Prostate gland (tissue), 2 donors: Measurements from ENCODE around the gene CKAP2L. TPM values are rescaled to one million over a fixed set of nuclear protein-coding genes. Genes with fewer than 3 reads are reported as not detected.
A peak's percentile ranks its signal among the peaks of the same experiment; 100 is the strongest.

Experiments used
- DNase-seq: peaks from one replicate; pipeline ENCODE4 v3.0.0-alpha.2; 2019; ENCODE audit warnings: low spot score
- H3K27ac ChIP-seq, 2 donors: fragments of 200-600 bp; sonication (generic); 2 replicates each; pipeline ENCODE4 v1.5.1; 2017 to 2019
- H3K27me3 ChIP-seq: fragments of 200-600 bp; sonication (generic); replicated peaks from 2 replicates; pipeline ENCODE4 v1.5.1; 2019; ENCODE audit not compliant: insufficient read depth
- H3K36me3 ChIP-seq, 2 donors: fragments of 200-600 bp; sonication (generic); 1 replicate in 1 of 2; 2 replicates in 1 of 2; pipeline versions ENCODE4 v1.5.1 to v1.8.1; 2017 to 2019
- H3K4me1 ChIP-seq: fragments of 200-600 bp; sonication (generic); replicated peaks from 2 replicates; pipeline ENCODE4 v1.5.1; 2019
- H3K4me3 ChIP-seq, 2 donors: fragments of 200-600 bp; sonication (generic); 2 replicates each; pipeline ENCODE4 v1.5.1; 2017 to 2019
- H3K9me3 ChIP-seq: fragments of 200-600 bp; sonication (generic); 2 replicates; pipeline ENCODE4 v1.5.1; 2017
- POLR2A ChIP-seq: fragments of 450-650 bp; IDR thresholded peaks from one replicate; pipeline ENCODE4 v1.6.1; 2016; ENCODE audit warnings: antibody characterized with exemption, mild to moderate bottlenecking
- POLR2AphosphoS5 ChIP-seq: sonication (generic); formaldehyde crosslinking; IDR thresholded peaks from one replicate; pipeline ENCODE4 v1.6.1; 2017; ENCODE audit warnings: antibody characterized with exemption
- WGBS: methylation state at CpG from one replicate; pipeline ENCODE4 v1.1.5; 2018; 5-methylcytosine and 5-hydroxymethylcytosine counted together
- intact Hi-C: fragments of 100-400 bp; cut with DNase I; formaldehyde crosslinking; loops from one replicate; pipeline ENCODE4 v1.14.2; 2022
- total RNA-seq, 2 donors: library from RNA; depleted of rRNA; stranded (reverse); fragments of >200 nt; gene quantifications; one replicate each; pipeline ENCODE4 v1.1.0, GENCODE V29; 2016
- TF ChIP-seq, protein P1 (sequence below), 4 experiments: fragments of 200-600 bp in 2 of 4; fragments of 450-650 bp in 2 of 4; sonication (generic) in 2 of 4; IDR thresholded peaks; 1 replicate in 3 of 4; 2 replicates in 1 of 4; pipeline ENCODE4 v1.5.1; 2016 to 2019; ENCODE audit warnings: antibody characterized with exemption in 4 of 4, mild to moderate bottlenecking in 2 of 4, moderate library complexity in 2 of 4

CKAP2L gene
- total RNA-seq, 2 donors from 2014 or later, result 0.23 to 3.1 TPM

DNA sequence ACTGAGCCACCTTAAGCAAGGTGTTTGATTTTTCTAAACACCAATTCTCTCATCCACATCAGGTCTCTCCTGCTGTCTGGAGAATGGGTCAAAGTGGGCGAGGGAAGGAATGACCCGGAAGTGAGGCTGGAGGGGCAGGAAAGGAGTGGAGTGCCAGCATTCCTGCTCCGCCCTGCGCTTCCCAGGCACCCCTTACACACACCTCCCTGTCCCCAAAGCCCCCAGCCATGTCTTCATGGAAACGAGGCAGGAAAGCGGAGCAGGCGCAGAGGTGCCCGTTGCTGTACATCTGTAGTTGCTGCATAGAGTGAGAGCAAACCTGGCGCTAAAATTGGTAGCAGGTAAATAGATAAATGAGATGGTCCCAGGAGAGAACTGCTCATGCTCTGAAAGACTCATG lies 70.8 kb downstream of the CKAP2L start:
- Histone ChIP-seq H3K36me3 (no peaks in the 10 kb centered on the region), H3K27me3 (no peaks in the 10 kb centered on the region), H3K27ac (no peak overlapping the region), H3K9me3 (no peaks in the 10 kb centered on the region), H3K4me1 (no peaks in the 10 kb centered on the region), H3K4me3 (no peak overlapping the region)
- WGBS, result 89% methylated on average over 9 of the region's 9 CpGs
- TF ChIP-seq POLR2AphosphoS5 (no peak), POLR2A (no peak)
- TF ChIP-seq, protein P1, sequence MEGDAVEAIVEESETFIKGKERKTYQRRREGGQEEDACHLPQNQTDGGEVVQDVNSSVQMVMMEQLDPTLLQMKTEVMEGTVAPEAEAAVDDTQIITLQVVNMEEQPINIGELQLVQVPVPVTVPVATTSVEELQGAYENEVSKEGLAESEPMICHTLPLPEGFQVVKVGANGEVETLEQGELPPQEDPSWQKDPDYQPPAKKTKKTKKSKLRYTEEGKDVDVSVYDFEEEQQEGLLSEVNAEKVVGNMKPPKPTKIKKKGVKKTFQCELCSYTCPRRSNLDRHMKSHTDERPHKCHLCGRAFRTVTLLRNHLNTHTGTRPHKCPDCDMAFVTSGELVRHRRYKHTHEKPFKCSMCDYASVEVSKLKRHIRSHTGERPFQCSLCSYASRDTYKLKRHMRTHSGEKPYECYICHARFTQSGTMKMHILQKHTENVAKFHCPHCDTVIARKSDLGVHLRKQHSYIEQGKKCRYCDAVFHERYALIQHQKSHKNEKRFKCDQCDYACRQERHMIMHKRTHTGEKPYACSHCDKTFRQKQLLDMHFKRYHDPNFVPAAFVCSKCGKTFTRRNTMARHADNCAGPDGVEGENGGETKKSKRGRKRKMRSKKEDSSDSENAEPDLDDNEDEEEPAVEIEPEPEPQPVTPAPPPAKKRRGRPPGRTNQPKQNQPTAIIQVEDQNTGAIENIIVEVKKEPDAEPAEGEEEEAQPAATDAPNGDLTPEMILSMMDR (IDR thresholded peaks at IDR 0.05), result no peak
- intact Hi-C loops, result no loop called here
- no peak for DNase-seq

- H3K27ac ChIP-seq, result no peak overlapping the region
Measured at GRCh38 chr2:112692918-112693317, 71.5 kb downstream of the CKAP2L start.

DNA sequence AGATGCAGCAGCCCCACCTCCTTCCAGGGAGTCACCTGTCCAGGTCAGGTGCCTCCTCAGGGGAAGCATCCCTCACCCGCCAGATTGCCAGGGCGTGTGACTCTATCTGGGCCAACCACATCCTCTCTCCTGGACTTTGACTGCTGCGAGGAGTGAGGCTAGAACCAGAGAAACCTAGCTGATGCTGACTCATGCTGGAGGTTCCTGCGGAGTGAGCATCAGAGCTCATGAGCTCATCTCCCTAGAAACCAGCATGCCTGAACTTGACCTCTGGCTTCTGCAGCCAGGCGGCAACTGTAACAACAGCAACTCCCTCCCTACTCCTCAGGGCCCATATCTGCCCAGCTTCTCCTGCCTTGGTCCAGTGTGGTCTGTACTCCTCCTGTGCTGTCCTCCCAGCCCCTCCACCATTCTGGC lies 71.9 kb downstream of the CKAP2L start:
- intact Hi-C loops, result no loop called here
- WGBS, result 30% methylated on average over 5 of the region's 5 CpGs
- DNase-seq, result peak; percentile 52
- H3K4me3 ChIP-seq, result no peak overlapping the region
- H3K27ac ChIP-seq, result no peak overlapping the region
- no peaks in the 10 kb centered on the region for H3K27me3 ChIP-seq
- TF ChIP-seq, protein P1 (IDR thresholded peaks at IDR 0.05), result no peak
- peak; percentile 28 for TF ChIP-seq POLR2AphosphoS5
- H3K9me3 ChIP-seq, result no peaks in the 10 kb centered on the region
- no peaks in the 10 kb centered on the region for H3K36me3 ChIP-seq
- H3K4me1 ChIP-seq, result no peaks in the 10 kb centered on the region

More at GRCh38 chr2:112692918-112693317, 71.5 kb downstream of the CKAP2L start:
- H3K4me3 ChIP-seq, result no peak overlapping the region
- intact Hi-C loops, result no loop called here
- no peaks in the 10 kb centered on the region for H3K27me3 ChIP-seq
- DNase-seq, result no peak
- TF ChIP-seq, protein P1 (IDR thresholded peaks at IDR 0.05), result no peak
- no peak for TF ChIP-seq POLR2A
- no peak for TF ChIP-seq POLR2AphosphoS5
- H3K36me3 ChIP-seq, result no peaks in the 10 kb centered on the region
- H3K9me3 ChIP-seq, result no peaks in the 10 kb centered on the region
- no peaks in the 10 kb centered on the region for H3K4me1 ChIP-seq
- WGBS, result 90% methylated on average over 1 of the region's 1 CpG

DNA sequence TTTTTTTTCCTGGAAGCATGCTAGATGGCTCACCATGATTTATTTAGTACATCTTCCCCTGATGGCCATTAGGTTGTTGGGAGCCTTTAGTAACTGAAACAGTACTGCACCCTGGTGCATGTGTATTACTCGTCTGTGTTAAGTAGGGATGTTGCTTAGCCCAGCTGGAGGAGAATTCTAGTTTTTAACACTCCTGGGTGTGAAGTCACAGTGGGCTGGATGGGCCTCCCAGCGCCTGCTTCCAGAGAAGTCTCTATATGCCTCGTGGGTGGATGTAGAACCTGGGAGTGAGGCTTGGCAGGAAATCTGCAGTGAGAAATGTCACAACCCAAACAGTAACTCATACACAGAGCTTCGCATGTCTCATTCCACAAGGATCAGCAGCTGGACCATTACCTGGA lies 72.5 kb downstream of the CKAP2L start:
- TF ChIP-seq POLR2AphosphoS5 (no peak), POLR2A (no peak)
- TF ChIP-seq, protein P1 (IDR thresholded peaks at IDR 0.05), result no peak
- Histone ChIP-seq H3K9me3 (no peaks in the 10 kb centered on the region), H3K36me3 (no peaks in the 10 kb centered on the region), H3K27ac (no peak overlapping the region), H3K4me1 (no peaks in the 10 kb centered on the region), H3K4me3 (no peak overlapping the region), H3K27me3 (no peaks in the 10 kb centered on the region)
- intact Hi-C loops, result no loop called here
- WGBS, result 69% methylated on average over 4 of the region's 4 CpGs
- DNase-seq, result no peak

DNA sequence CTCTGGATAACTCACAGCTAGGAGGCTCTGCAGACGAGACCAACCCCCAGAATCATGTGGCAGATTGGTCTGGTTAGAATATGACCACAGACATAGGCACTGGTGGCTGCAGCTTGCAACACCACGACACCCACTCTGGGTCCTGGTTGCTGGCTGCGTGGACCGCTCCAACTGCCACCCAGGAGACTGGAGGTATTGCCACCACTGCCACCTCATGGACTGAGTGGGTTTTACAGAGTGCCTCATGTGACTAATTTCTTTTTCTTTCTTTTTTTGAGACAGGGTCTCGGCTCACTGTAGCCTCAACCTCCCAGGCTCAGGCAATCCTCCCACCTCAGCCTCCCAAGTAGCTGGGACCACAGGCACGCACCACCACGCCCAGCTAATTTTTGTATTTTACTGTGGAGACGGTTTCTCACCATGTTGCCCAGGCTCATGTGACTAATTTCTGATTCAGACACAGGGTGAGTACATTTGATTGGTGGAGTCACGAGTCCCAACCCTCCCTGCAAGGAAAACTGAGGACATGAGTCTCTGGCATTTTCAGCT lies 73.5 kb downstream of the CKAP2L start:
- TF ChIP-seq, protein P1 (IDR thresholded peaks at IDR 0.05), result peak; percentile 42 to 86 (median 76)
- peak; percentile 30 for TF ChIP-seq POLR2AphosphoS5
- TF ChIP-seq POLR2A, result no peak
- Histone ChIP-seq H3K27me3 (no peaks in the 10 kb centered on the region), H3K9me3 (no peaks in the 10 kb centered on the region), H3K27ac (no peak overlapping the region), H3K36me3 (no peaks in the 10 kb centered on the region), H3K4me3 (no peak overlapping the region), H3K4me1 (no peaks in the 10 kb centered on the region)
- intact Hi-C loops, result no loop called here
- DNase-seq, result peak; percentile 65
- WGBS, result 39% methylated on average over 9 of the region's 9 CpGs
